ENCODE results near the gene MAMDC2.

The MAMDC2 gene

DNA sequence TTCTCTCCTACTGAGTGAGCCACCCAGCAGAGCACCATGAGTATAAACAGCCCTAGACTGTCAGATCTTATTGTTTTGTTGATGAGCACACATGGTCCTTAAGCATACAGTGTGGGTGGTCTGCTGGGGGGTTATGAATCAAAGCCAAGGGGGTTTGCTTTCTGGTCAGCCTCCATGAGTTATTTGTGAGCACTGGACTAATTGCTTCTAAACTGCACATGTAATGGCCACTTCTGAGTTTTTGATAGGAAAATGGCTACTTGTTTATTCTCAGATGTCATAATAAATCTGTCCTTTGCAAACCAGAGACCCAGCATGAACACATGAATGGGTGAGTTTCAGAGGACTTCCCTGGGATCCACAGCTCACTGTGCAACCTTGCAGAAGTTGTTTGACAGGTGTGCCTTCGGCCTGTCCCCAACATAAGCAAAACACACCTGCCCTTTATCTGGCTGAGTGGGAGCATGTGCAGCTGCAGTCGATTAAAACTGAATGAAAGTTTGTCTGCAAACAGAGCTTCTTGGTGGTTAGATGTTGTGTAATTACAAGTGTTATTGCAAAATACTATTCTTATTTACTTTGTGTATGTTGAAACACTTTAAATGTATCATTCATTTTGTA lies 35.9 kb downstream of the MAMDC2 start:
- H3K14ac ChIP-seq (ENCODE audit: low read length), result no peak overlapping the region
- H3K23ac ChIP-seq (ENCODE audit: low read depth, low read length, poor library complexity), result no peak overlapping the region
- no peak for DNase-seq (ENCODE audit: low spot score)
- no peak overlapping the region for H2BK5ac ChIP-seq (ENCODE audit: low read length)
- H3K4ac ChIP-seq (ENCODE audit: low read length), result no peak overlapping the region
- no peaks in the 10 kb centered on the region for H3K36me3 ChIP-seq (replicated peaks in 1 of 2; ENCODE audit: control insufficient read depth in 2 of 2, insufficient read depth in 2 of 2, low read length in 2 of 2)
- no peak overlapping the region for H2BK120ac ChIP-seq (ENCODE audit: low read depth, low read length)
- H4K8ac ChIP-seq (ENCODE audit: low read depth, low read length), result no peak overlapping the region
- no peak overlapping the region for H3K27ac ChIP-seq (replicated peaks; ENCODE audit: low read length)
- H3K4me1 ChIP-seq (ENCODE audit: control insufficient read depth in 2 of 2, insufficient read depth in 1 of 2, low read depth in 1 of 2, low read length in 2 of 2), result peaks cover 0 to 2% of the 10 kb centered on the region in 2 donors
- H3K79me1 ChIP-seq (ENCODE audit: low read depth, low read length), result no peaks in the 10 kb centered on the region
- no peak overlapping the region for H2AFZ ChIP-seq (ENCODE audit: low read length)
- H3K18ac ChIP-seq (ENCODE audit: low read length), result no peak overlapping the region
- no peak overlapping the region for H3K4me3 ChIP-seq (ENCODE audit: low read length in 2 of 2)
- peaks cover 0 to 8% (median 0%) of the 10 kb centered on the region in 3 experiments for H3K27me3 ChIP-seq (ENCODE audit: control insufficient read depth in 3 of 3, insufficient read depth in 3 of 3, low read depth in 1 of 3, low read length in 3 of 3)
- H2BK12ac ChIP-seq (ENCODE audit: low read length), result no peak overlapping the region
- no peak overlapping the region for H2BK15ac ChIP-seq (ENCODE audit: low read length)
- no peaks in the 10 kb centered on the region for H3K9me3 ChIP-seq (replicated peaks in 1 of 2; ENCODE audit: control insufficient read depth in 2 of 2, insufficient read depth in 1 of 2, low read depth in 1 of 2, low read length in 2 of 2)
- H3K9ac ChIP-seq (ENCODE audit: low read depth, low read length, poor library complexity), result no peak overlapping the region
- no CpG with 5 or more reads among the region's 2 CpGs for WGBS, 2 donors (ENCODE audit: extremely low coverage in 2 of 2, insufficient read length in 2 of 2, insufficient replicate concordance in 1 of 2)
- H2AK5ac ChIP-seq (ENCODE audit: low read depth, low read length), result no peak overlapping the region
- H4K91ac ChIP-seq (ENCODE audit: low read depth, low read length, poor library complexity), result no peak overlapping the region
- H3K4me2 ChIP-seq (ENCODE audit: insufficient read depth, low read length, poor library complexity, severe bottlenecking), result no peak overlapping the region

DNA sequence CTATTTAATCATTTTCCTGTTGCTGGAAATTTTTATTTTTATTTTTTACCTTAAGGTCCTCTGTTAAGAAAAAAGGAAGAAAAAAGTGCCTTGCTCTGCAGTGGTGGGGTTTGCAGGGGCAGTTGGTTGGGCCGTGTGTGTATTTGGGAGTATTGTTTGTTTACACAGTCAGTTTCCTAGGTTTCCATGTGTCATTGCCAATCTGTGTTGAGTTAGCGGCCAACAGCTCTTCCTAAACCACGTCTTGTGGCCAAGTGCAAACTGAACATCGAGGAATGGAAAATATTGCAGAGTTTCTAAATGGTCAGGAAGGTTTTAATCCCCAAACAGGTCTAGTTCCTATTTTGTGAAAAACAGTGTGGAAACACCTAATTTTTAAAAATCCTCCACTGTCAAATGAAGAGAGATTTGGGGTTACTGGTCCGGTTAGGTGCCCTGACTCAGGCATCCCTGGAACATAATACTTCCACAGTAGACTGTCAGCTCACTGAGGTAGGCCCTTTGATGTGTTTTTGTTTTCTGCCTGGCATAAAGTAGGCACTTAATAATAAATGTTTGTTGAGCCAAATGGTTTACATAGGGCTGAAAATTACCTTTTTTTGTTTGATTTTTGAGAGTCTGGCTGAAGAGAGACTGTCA lies 37.0 kb downstream of the MAMDC2 start:
- WGBS, 2 donors (ENCODE audit: extremely low coverage in 2 of 2, insufficient read length in 2 of 2, insufficient replicate concordance in 1 of 2), result no CpG with 5 or more reads among the region's 5 CpGs

DNA sequence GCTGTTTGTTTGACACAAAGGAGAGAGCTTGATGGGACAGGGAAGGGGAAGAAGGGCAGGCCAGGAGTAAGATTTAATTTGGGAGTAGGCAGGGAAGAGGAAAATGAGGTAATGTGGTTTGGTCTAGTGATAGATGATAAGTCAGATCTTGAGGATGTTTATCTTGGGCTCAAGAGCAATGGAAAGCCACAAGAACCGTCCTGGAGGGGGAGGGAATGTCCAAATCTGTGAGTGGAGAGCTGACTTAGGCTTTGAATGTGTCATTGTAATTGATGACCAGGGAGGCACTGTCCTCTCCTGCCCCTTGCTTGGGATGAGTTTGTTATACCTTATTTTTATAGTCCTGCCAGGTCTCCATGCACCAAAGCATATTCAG lies 37.5 kb downstream of the MAMDC2 start:
- no peak for DNase-seq (ENCODE audit: low spot score)
- Histone ChIP-seq H3K4ac (ENCODE audit: low read length) (no peak overlapping the region), H3K9me3 (replicated peaks in 1 of 2; ENCODE audit: control insufficient read depth in 2 of 2, insufficient read depth in 1 of 2, low read depth in 1 of 2, low read length in 2 of 2) (no peaks in the 10 kb centered on the region), H3K4me2 (ENCODE audit: insufficient read depth, low read length, poor library complexity, severe bottlenecking) (no peak overlapping the region), H2BK5ac (ENCODE audit: low read length) (no peak overlapping the region), H2BK120ac (ENCODE audit: low read depth, low read length) (no peak overlapping the region), H4K8ac (ENCODE audit: low read depth, low read length) (no peak overlapping the region), H3K27ac (replicated peaks; ENCODE audit: low read length) (no peak overlapping the region), H3K14ac (ENCODE audit: low read length) (no peak overlapping the region), H2AFZ (ENCODE audit: low read length) (no peak overlapping the region), H3K18ac (ENCODE audit: low read length) (no peak overlapping the region), H3K27me3 (ENCODE audit: control insufficient read depth in 3 of 3, insufficient read depth in 3 of 3, low read depth in 1 of 3, low read length in 3 of 3) (peaks cover 0 to 5% (median 0%) of the 10 kb centered on the region in 3 experiments), H3K36me3 (replicated peaks in 1 of 2; ENCODE audit: control insufficient read depth in 2 of 2, insufficient read depth in 2 of 2, low read length in 2 of 2) (no peaks in the 10 kb centered on the region), H3K9ac (ENCODE audit: low read depth, low read length, poor library complexity) (no peak overlapping the region), H3K4me1 (ENCODE audit: control insufficient read depth in 2 of 2, insufficient read depth in 1 of 2, low read depth in 1 of 2, low read length in 2 of 2) (peaks cover 0 to 6% of the 10 kb centered on the region in 2 donors), H2AK5ac (ENCODE audit: low read depth, low read length) (no peak overlapping the region), H4K91ac (ENCODE audit: low read depth, low read length, poor library complexity) (no peak overlapping the region), H3K23ac (ENCODE audit: low read depth, low read length, poor library complexity) (no peak overlapping the region), H2BK12ac (ENCODE audit: low read length) (no peak overlapping the region), H3K79me1 (ENCODE audit: low read depth, low read length) (no peaks in the 10 kb centered on the region), H2BK15ac (ENCODE audit: low read length) (no peak overlapping the region), H3K4me3 (ENCODE audit: low read length in 2 of 2) (no peak overlapping the region)
- no CpG with 5 or more reads among the region's 1 CpG for WGBS, 2 donors (ENCODE audit: extremely low coverage in 2 of 2, insufficient read length in 2 of 2, insufficient replicate concordance in 1 of 2)

More for the DNA sequence above, 37.0 kb downstream of the MAMDC2 start:
- H3K79me1 ChIP-seq (ENCODE audit: low read depth, low read length), result no peaks in the 10 kb centered on the region
- H2BK12ac ChIP-seq (ENCODE audit: low read length), result no peak overlapping the region
- no peak overlapping the region for H4K91ac ChIP-seq (ENCODE audit: low read depth, low read length, poor library complexity)
- DNase-seq (ENCODE audit: low spot score), result no peak
- H3K4me3 ChIP-seq (ENCODE audit: low read length in 2 of 2), result no peak overlapping the region
- no peak overlapping the region for H2BK5ac ChIP-seq (ENCODE audit: low read length)
- H3K4me1 ChIP-seq (ENCODE audit: control insufficient read depth in 2 of 2, insufficient read depth in 1 of 2, low read depth in 1 of 2, low read length in 2 of 2), result peaks cover 0 to 6% of the 10 kb centered on the region in 2 donors
- H2BK15ac ChIP-seq (ENCODE audit: low read length), result no peak overlapping the region
- H3K14ac ChIP-seq (ENCODE audit: low read length), result no peak overlapping the region
- no peak overlapping the region for H2AFZ ChIP-seq (ENCODE audit: low read length)
- H3K27me3 ChIP-seq (ENCODE audit: control insufficient read depth in 3 of 3, insufficient read depth in 3 of 3, low read depth in 1 of 3, low read length in 3 of 3), result peaks cover 0 to 5% (median 0%) of the 10 kb centered on the region in 3 experiments
- H2BK120ac ChIP-seq (ENCODE audit: low read depth, low read length), result no peak overlapping the region
- no peak overlapping the region for H4K8ac ChIP-seq (ENCODE audit: low read depth, low read length)
- H2AK5ac ChIP-seq (ENCODE audit: low read depth, low read length), result no peak overlapping the region
- no peak overlapping the region for H3K18ac ChIP-seq (ENCODE audit: low read length)
- H3K23ac ChIP-seq (ENCODE audit: low read depth, low read length, poor library complexity), result no peak overlapping the region
- H3K4me2 ChIP-seq (ENCODE audit: insufficient read depth, low read length, poor library complexity, severe bottlenecking), result no peak overlapping the region
- H3K9me3 ChIP-seq (replicated peaks in 1 of 2; ENCODE audit: control insufficient read depth in 2 of 2, insufficient read depth in 1 of 2, low read depth in 1 of 2, low read length in 2 of 2), result no peaks in the 10 kb centered on the region
- H3K9ac ChIP-seq (ENCODE audit: low read depth, low read length, poor library complexity), result no peak overlapping the region
- H3K27ac ChIP-seq (replicated peaks; ENCODE audit: low read length), result no peak overlapping the region
- H3K4ac ChIP-seq (ENCODE audit: low read length), result no peak overlapping the region
- no peaks in the 10 kb centered on the region for H3K36me3 ChIP-seq (replicated peaks in 1 of 2; ENCODE audit: control insufficient read depth in 2 of 2, insufficient read depth in 2 of 2, low read length in 2 of 2)

DNA sequence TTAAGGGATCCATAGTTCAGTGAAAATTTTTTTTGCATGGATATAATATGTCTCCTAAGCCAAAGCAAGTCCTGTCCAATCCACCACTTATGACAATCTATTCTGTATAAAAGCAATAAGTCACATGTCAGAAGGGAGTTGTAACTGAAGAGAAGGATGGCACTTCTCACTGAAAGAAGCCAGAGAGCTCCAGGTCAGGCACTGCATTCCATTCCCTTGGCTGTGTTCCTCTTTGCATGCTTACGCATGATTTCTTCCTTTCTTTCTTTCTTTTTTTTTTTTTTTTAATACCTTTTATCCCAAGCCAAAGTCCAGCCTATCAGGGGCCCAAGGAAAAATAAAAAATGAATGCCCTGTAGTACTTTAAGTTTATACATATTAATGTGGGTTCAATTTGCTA lies 39.8 kb downstream of the MAMDC2 start:
- no peak overlapping the region for H2BK5ac ChIP-seq (ENCODE audit: low read length)
- DNase-seq (ENCODE audit: low spot score), result peak; percentile 17
- no peak overlapping the region for H4K8ac ChIP-seq (ENCODE audit: low read depth, low read length)
- H4K91ac ChIP-seq (ENCODE audit: low read depth, low read length, poor library complexity), result no peak overlapping the region
- no peak overlapping the region for H3K9ac ChIP-seq (ENCODE audit: low read depth, low read length, poor library complexity)
- H2BK120ac ChIP-seq (ENCODE audit: low read depth, low read length), result no peak overlapping the region
- H3K4me1 ChIP-seq (ENCODE audit: control insufficient read depth in 2 of 2, insufficient read depth in 1 of 2, low read depth in 1 of 2, low read length in 2 of 2), result peaks cover 0 to 8% of the 10 kb centered on the region in 2 donors
- H3K4me2 ChIP-seq (ENCODE audit: insufficient read depth, low read length, poor library complexity, severe bottlenecking), result peak overlapping the region; percentile 28
- no peak overlapping the region for H2BK12ac ChIP-seq (ENCODE audit: low read length)
- H3K27ac ChIP-seq (replicated peaks; ENCODE audit: low read length), result no peak overlapping the region
- H2AFZ ChIP-seq (ENCODE audit: low read length), result no peak overlapping the region
- no peak overlapping the region for H3K18ac ChIP-seq (ENCODE audit: low read length)
- no peak overlapping the region for H3K4ac ChIP-seq (ENCODE audit: low read length)
- H3K4me3 ChIP-seq (ENCODE audit: low read length in 2 of 2), result no peak overlapping the region
- no peak overlapping the region for H2AK5ac ChIP-seq (ENCODE audit: low read depth, low read length)
- no peak overlapping the region for H2BK15ac ChIP-seq (ENCODE audit: low read length)
- no peaks in the 10 kb centered on the region for H3K36me3 ChIP-seq (replicated peaks in 1 of 2; ENCODE audit: control insufficient read depth in 2 of 2, insufficient read depth in 2 of 2, low read length in 2 of 2)
- H3K14ac ChIP-seq (ENCODE audit: low read length), result no peak overlapping the region
- WGBS, 2 donors (ENCODE audit: extremely low coverage in 2 of 2, insufficient read length in 2 of 2, insufficient replicate concordance in 1 of 2), result no CpG with 5 or more reads among the region's 1 CpG
- no peaks in the 10 kb centered on the region for H3K9me3 ChIP-seq (replicated peaks in 1 of 2; ENCODE audit: control insufficient read depth in 2 of 2, insufficient read depth in 1 of 2, low read depth in 1 of 2, low read length in 2 of 2)
- H3K23ac ChIP-seq (ENCODE audit: low read depth, low read length, poor library complexity), result no peak overlapping the region
- H3K79me1 ChIP-seq (ENCODE audit: low read depth, low read length), result no peaks in the 10 kb centered on the region
- peaks cover 0 to under 1% (median 0%) of the 10 kb centered on the region in 3 experiments for H3K27me3 ChIP-seq (ENCODE audit: control insufficient read depth in 3 of 3, insufficient read depth in 3 of 3, low read depth in 1 of 3, low read length in 3 of 3)
